GM23338 (cell line): ENCODE measurements around the gene TSPYL2. TPM values are rescaled to one million over a fixed set of nuclear protein-coding genes. Genes with fewer than 3 reads are reported as not detected.

Experiments
- ATAC-seq: fragments of 200-7000 bp; cut with Tn5 transposase; 3 replicates; pipeline ENCODE4 v1.9.1; 2020
- DNase-seq: peaks from one replicate; pipeline ENCODE4 v3.0.0-alpha.2; 2015; ENCODE audit warnings: low spot score
- H2AFZ ChIP-seq: fragments of 200-600 bp; sonication (generic); 2 replicates; pipeline ENCODE4 v1.8.0; 2016; ENCODE audit warnings: antibody characterized with exemption, mild to moderate bottlenecking, moderate library complexity
- H3F3A ChIP-seq: fragments of 200-600 bp; sonication (generic); replicated peaks from 2 replicates; pipeline ENCODE4 v1.8.0; 2017; ENCODE audit warnings: antibody characterized with exemption, mixed run types, low read depth
- H3K27ac ChIP-seq: fragments of 200-600 bp; sonication (generic); 2 replicates; pipeline ENCODE4 v1.6.1; 2016; ENCODE audit warnings: low read depth
- H3K27me3 ChIP-seq: fragments of 200-600 bp; sonication (generic); 2 replicates; pipeline ENCODE4 v1.8.0; 2016; ENCODE audit warnings: mild to moderate bottlenecking, mixed run types, moderate library complexity; ENCODE audit not compliant: insufficient read depth
- H3K36me3 ChIP-seq: fragments of 200-600 bp; sonication (generic); 2 replicates; pipeline ENCODE4 v1.8.0; 2016; ENCODE audit warnings: mild to moderate bottlenecking; ENCODE audit not compliant: insufficient read depth
- H3K4me1 ChIP-seq: fragments of 200-600 bp; sonication (generic); 2 replicates; pipeline ENCODE4 v1.8.0; 2016; ENCODE audit warnings: mild to moderate bottlenecking, moderate library complexity; ENCODE audit not compliant: insufficient read depth
- H3K4me2 ChIP-seq: fragments of 200-600 bp; sonication (generic); 2 replicates; pipeline ENCODE4 v1.7.1; 2017; ENCODE audit warnings: mixed run types
- H3K4me3 ChIP-seq: fragments of 200-600 bp; sonication (generic); 2 replicates; pipeline ENCODE4 v1.6.1; 2016; ENCODE audit warnings: mixed run types
- H3K79me2 ChIP-seq: fragments of 200-600 bp; sonication (generic); replicated peaks from 2 replicates; pipeline ENCODE4 v1.8.0; 2017; ENCODE audit warnings: mild to moderate bottlenecking; ENCODE audit not compliant: insufficient read depth
- H3K9me2 ChIP-seq: fragments of 200-600 bp; sonication (generic); 2 replicates; pipeline ENCODE4 v1.8.0; 2017; ENCODE audit not compliant: insufficient read depth
- H4K20me1 ChIP-seq: fragments of 200-600 bp; sonication (generic); replicated peaks from 2 replicates; pipeline ENCODE4 v1.8.0; 2017; ENCODE audit warnings: mild to moderate bottlenecking; ENCODE audit not compliant: insufficient read depth
- H3K27ac Mint-ChIP-seq: 2 replicates; pipeline ENCODE4 v1.8.0; 2020; ENCODE audit warnings: inconsistent platforms, mild to moderate bottlenecking, moderate library complexity, mixed read lengths
- H3K27me3 Mint-ChIP-seq: 3 replicates; pipeline ENCODE4 v1.8.0; 2022; ENCODE audit warnings: low read depth, mild to moderate bottlenecking, moderate library complexity, mixed read lengths, inconsistent platforms; ENCODE audit not compliant: insufficient read depth, poor library complexity
- H3K36me3 Mint-ChIP-seq: 3 replicates; pipeline ENCODE4 v1.8.0; 2021; ENCODE audit warnings: low read depth, mild to moderate bottlenecking, inconsistent platforms, moderate library complexity, mixed read lengths
- H3K4me1 Mint-ChIP-seq: 3 replicates; pipeline ENCODE4 v1.8.0; 2020; ENCODE audit warnings: mild to moderate bottlenecking, inconsistent platforms, mixed read lengths
- H3K4me3 Mint-ChIP-seq: 3 replicates; pipeline ENCODE4 v1.8.0; 2021; ENCODE audit warnings: moderate library complexity, mild to moderate bottlenecking, inconsistent platforms, mixed read lengths
- H3K9me3 Mint-ChIP-seq: 3 replicates; pipeline ENCODE4 v1.8.0; 2020; ENCODE audit warnings: moderate library complexity, mild to moderate bottlenecking, inconsistent platforms, mixed read lengths
- CREB1 ChIP-seq: fragments of 250-450 bp; sonication (Bioruptor Pico); IDR thresholded peaks from 2 replicates; pipeline ENCODE4 v1.5.0; 2020; ENCODE audit warnings: low read depth, mild to moderate bottlenecking, moderate library complexity
- CTCF ChIP-seq, 2 experiments: fragments of 200-600 bp in 1 of 2; sonication (generic) in 1 of 2; conservative IDR thresholded peaks; 2 replicates each; pipeline versions ENCODE4 v1.5.1 to v1.6.1; 2016 to 2017; ENCODE audit warnings: antibody characterized with exemption in 2 of 2, low read depth in 2 of 2, mild to moderate bottlenecking in 2 of 2, moderate library complexity in 1 of 2
- POLR2AphosphoS5 ChIP-seq: IDR thresholded peaks from 2 replicates; pipeline ENCODE4 v1.6.1; 2016; ENCODE audit warnings: antibody characterized with exemption, low read depth
- REST ChIP-seq: IDR thresholded peaks from one replicate; pipeline ENCODE4 v1.6.1; 2018; ENCODE audit warnings: antibody characterized with exemption; ENCODE audit not compliant: unreplicated experiment
- STAT1 ChIP-seq: IDR thresholded peaks from one replicate; pipeline ENCODE4 v1.6.1; 2016; ENCODE audit warnings: antibody characterized with exemption; ENCODE audit not compliant: unreplicated experiment
- long read RNA-seq: library from polyadenylated mRNA; unstranded; transcript quantifications from one replicate; pipeline ENCODE4 v2.0.0, GENCODE V29; 2020; ENCODE audit not compliant: unreplicated experiment
- polyA plus RNA-seq: library from polyadenylated mRNA; unstranded; fragments of >200 nt; fragmentation: Nextera tagmentation; extraction: Ambion mirVana; gene quantifications from 2 replicates; pipeline ENCODE4 v1.2.1, GENCODE V29; 2016
- total RNA-seq: library from RNA; depleted of rRNA; stranded (reverse); fragments of >200 nt; shearing (Covaris generic); gene quantifications from 2 replicates; pipeline ENCODE4 v1.2.3, GENCODE V29; 2014; rRNA removed

The TSPYL2 gene
- total RNA-seq = 9.9 and 13.4 TPM in 2 replicates
- polyA plus RNA-seq = 11.6 and 13.4 TPM in 2 replicates
- long read RNA-seq, partial matches to known transcripts = 4 of 4 reads
- long read RNA-seq, other reads (novel, unspliced or antisense) = 0 of 4 reads

- Histone ChIP-seq H3K27me3 (peaks cover 8% of the 10 kb centered on the region; the same call in 1 of the 2 replicates), H3K9me2 (no peaks in the 10 kb centered on the region), H3K27ac (no peak within 1 kb of the TSS), H3K79me2 (0 out of 2 replicates have a peak, but pooled peaks cover 4% of the 10 kb centered on the region), H2AFZ (no peak within 1 kb of the TSS), H4K20me1 (no peaks in the 10 kb centered on the region; the same call in 1 of the 2 replicates), H3K36me3 (no peaks in the 10 kb centered on the region), H3K4me3 (peak within 1 kb of the TSS; percentile 79), H3K4me2 (peak within 1 kb of the TSS; percentile 84), H3K4me1 (peaks cover 7% of the 10 kb centered on the region), H3F3A (no peaks in the 10 kb centered on the region)
- ATAC-seq (peak; percentile 88), DNase-seq (peak; percentile 89)
- peaks cover 16% of the 10 kb centered on the region for H3K4me1 Mint-ChIP-seq
- H3K9me3 Mint-ChIP-seq = no peaks in the 10 kb centered on the region; the same call in 1 of the 3 replicates
- peaks cover 12% of the 10 kb centered on the region for H3K27me3 Mint-ChIP-seq
- TF ChIP-seq POLR2AphosphoS5 = peak; percentile 95
- TF ChIP-seq CREB1 (CRISPR knock-in tag) = peak; percentile 74
- TF ChIP-seq CTCF (conservative IDR thresholded peaks at IDR 0.05; ENCODE audit: low read depth in 2 of 2) = no peak
- peaks cover 41% of the 10 kb centered on the region for H3K36me3 Mint-ChIP-seq
- peak within 1 kb of the TSS; percentile 92 for H3K27ac Mint-ChIP-seq
- peak within 1 kb of the TSS; percentile 92 for H3K4me3 Mint-ChIP-seq
These were observed at the start of gene TSPYL2 for GRCh38 chrX:53081925-53082772. TSPYL2 (plus strand) TSS chrX:53082367; CDS start chrX:53082499, 132 bp downstream.

GRCh38 chrX:53036149-53036548 is 46.0 kb upstream of the TSPYL2 start:
- H3K36me3 Mint-ChIP-seq = no peaks in the 10 kb centered on the region
- H3K27me3 Mint-ChIP-seq = no peaks in the 10 kb centered on the region
- no peaks in the 10 kb centered on the region for H3K36me3 ChIP-seq
- H3K9me3 Mint-ChIP-seq = no peaks in the 10 kb centered on the region
- H3K27me3 ChIP-seq = no peaks in the 10 kb centered on the region
- H4K20me1 ChIP-seq = no peaks in the 10 kb centered on the region
- H3K4me2 ChIP-seq = no peak overlapping the region
- no peak overlapping the region for H3K27ac ChIP-seq
- H3K27ac Mint-ChIP-seq = no peak overlapping the region
- no peaks in the 10 kb centered on the region; the same call in 2 of the 3 replicates for H3K4me1 Mint-ChIP-seq
- H3F3A ChIP-seq = no peaks in the 10 kb centered on the region
- no peak overlapping the region for H3K4me3 Mint-ChIP-seq
- H2AFZ ChIP-seq = no peak overlapping the region
- H3K4me1 ChIP-seq = no peaks in the 10 kb centered on the region; the same call in 1 of the 2 replicates
- TF ChIP-seq STAT1 (no peak), CREB1 (CRISPR knock-in tag) (no peak), REST (peak; percentile 56)
- ATAC-seq = no peak
- no peak overlapping the region for H3K4me3 ChIP-seq
- DNase-seq = no peak
- no peaks in the 10 kb centered on the region for H3K9me2 ChIP-seq
- H3K79me2 ChIP-seq = no peaks in the 10 kb centered on the region
